HL-60 (cell line): ENCODE data around the gene STK33.

Experiments used
- POLR2AphosphoS5 ChIP-seq: IDR thresholded peaks from 2 replicates; pipeline ENCODE4 v1.6.1; 2012; ENCODE audit warnings: low read depth
- TF ChIP-seq, protein P1 (sequence below): IDR thresholded peaks from one replicate; pipeline ENCODE4 v1.5.1; 2011; ENCODE audit warnings: low read length, control low read depth, inconsistent platforms; ENCODE audit not compliant: insufficient read depth

DNA sequence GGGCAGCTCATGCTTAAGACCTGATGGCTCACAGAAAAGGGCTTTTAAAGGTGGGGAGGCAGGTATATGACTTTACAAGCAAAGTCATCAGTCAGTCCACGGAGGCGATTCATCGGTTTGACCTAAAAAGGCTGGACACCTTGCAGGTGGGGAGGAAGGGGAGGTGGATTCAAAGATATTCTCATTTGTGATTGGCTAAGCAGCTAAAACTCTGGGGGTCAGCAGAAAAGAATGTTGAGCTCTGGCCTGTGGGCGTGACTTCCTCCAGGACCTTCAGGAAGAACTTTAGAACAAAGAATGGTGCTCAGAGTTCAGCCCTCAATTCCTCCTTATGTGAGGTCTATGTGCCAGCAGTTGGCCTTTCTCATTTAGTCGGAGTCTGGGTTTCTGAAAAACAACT, 252.0 kb downstream of the STK33 start:
- TF ChIP-seq, protein P1, sequence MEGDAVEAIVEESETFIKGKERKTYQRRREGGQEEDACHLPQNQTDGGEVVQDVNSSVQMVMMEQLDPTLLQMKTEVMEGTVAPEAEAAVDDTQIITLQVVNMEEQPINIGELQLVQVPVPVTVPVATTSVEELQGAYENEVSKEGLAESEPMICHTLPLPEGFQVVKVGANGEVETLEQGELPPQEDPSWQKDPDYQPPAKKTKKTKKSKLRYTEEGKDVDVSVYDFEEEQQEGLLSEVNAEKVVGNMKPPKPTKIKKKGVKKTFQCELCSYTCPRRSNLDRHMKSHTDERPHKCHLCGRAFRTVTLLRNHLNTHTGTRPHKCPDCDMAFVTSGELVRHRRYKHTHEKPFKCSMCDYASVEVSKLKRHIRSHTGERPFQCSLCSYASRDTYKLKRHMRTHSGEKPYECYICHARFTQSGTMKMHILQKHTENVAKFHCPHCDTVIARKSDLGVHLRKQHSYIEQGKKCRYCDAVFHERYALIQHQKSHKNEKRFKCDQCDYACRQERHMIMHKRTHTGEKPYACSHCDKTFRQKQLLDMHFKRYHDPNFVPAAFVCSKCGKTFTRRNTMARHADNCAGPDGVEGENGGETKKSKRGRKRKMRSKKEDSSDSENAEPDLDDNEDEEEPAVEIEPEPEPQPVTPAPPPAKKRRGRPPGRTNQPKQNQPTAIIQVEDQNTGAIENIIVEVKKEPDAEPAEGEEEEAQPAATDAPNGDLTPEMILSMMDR, result no peak
- no peak for TF ChIP-seq POLR2AphosphoS5
